Osteoblast (primary cell): ENCODE results near the gene STYXL2. TPM values are rescaled to one million over a fixed set of nuclear protein-coding genes. Genes with fewer than 3 reads are reported as not detected.

ENCODE experiments used
- DNase-seq: peaks from one replicate; pipeline ENCODE4 v3.0.0; 2011; ENCODE audit warnings: low spot score, mixed read lengths; ENCODE audit not compliant: insufficient read length; ENCODE audit errors: missing footprints
- H2AFZ ChIP-seq: 2 replicates; pipeline ENCODE4 v1.6.0; 2011; ENCODE audit warnings: mild to moderate bottlenecking, low read length
- H3K27ac ChIP-seq: 2 replicates; pipeline ENCODE4 v1.5.1; 2011; ENCODE audit warnings: mild to moderate bottlenecking, low read depth, low read length, moderate library complexity
- H3K27me3 ChIP-seq: 2 replicates; pipeline ENCODE4 v1.6.0; 2012; ENCODE audit warnings: mild to moderate bottlenecking, control low read depth, inconsistent platforms, low read length, moderate library complexity; ENCODE audit not compliant: insufficient read depth
- H3K36me3 ChIP-seq: 2 replicates; pipeline ENCODE4 v1.5.1; 2011; ENCODE audit warnings: mild to moderate bottlenecking, low read length, control low read depth, moderate library complexity; ENCODE audit not compliant: insufficient read depth
- H3K4me1 ChIP-seq: 2 replicates; pipeline ENCODE4 v1.5.1; 2011; ENCODE audit warnings: mild to moderate bottlenecking, low read length, control low read depth, moderate library complexity; ENCODE audit not compliant: insufficient read depth
- H3K4me2 ChIP-seq: 2 replicates; pipeline ENCODE4 v1.6.0; 2011; ENCODE audit warnings: mild to moderate bottlenecking, low read length; ENCODE audit not compliant: insufficient read depth
- H3K4me3 ChIP-seq: fragments of 200-600 bp; sonication (generic); 3 replicates; pipeline ENCODE4 v1.5.1; 2012; ENCODE audit warnings: mild to moderate bottlenecking, low read length, inconsistent platforms; ENCODE audit not compliant: insufficient read depth
- H3K79me2 ChIP-seq: 2 replicates; pipeline ENCODE4 v1.6.0; 2012; ENCODE audit warnings: mild to moderate bottlenecking, low read length, control low read depth, inconsistent platforms; ENCODE audit not compliant: insufficient read depth
- H3K9me3 ChIP-seq: 2 replicates; pipeline ENCODE4 v1.5.1; 2011; ENCODE audit warnings: low read depth, low read length, control low read depth
- H4K20me1 ChIP-seq: 2 replicates; pipeline ENCODE4 v1.6.0; 2012; ENCODE audit warnings: mild to moderate bottlenecking, low read length, control low read depth; ENCODE audit not compliant: insufficient read depth
- total RNA-seq: library from RNA; depleted of rRNA; stranded (reverse); fragments of >200 nt; gene quantifications from 2 replicates; pipeline ENCODE4 v1.2.3, GENCODE V29; 2012
- TF ChIP-seq, protein P1 (sequence below): IDR thresholded peaks from 2 replicates; pipeline ENCODE4 v1.5.1; 2011; ENCODE audit warnings: mild to moderate bottlenecking, low read depth, low read length, moderate library complexity; ENCODE audit errors: extremely low read depth

The STYXL2 gene
- total RNA-seq, 1 donor = not detected

DNA sequence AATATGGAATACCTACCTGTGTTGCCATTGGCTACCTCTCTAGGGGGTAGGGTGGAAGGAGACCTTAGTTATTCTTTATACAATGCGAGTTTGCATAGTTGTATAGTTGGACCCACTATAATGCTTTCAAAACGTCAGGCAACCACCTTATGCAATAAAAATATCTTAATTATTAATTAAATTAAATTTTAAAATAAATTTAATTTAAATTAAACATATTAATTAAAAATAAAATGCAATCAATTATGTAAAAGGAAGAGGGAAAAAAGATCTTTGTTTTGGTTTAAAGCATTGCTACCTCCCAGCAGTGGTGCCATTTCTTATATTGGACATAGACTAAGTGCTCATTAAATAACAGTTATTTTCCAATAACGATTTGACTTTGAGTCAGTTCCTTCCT is 26.0 kb upstream of the STYXL2 start:
- H3K4me2 ChIP-seq = no peak overlapping the region
- no peak overlapping the region for H2AFZ ChIP-seq
- H3K9me3 ChIP-seq = no peaks in the 10 kb centered on the region
- H4K20me1 ChIP-seq = no peaks in the 10 kb centered on the region
- DNase-seq = no peak
- TF ChIP-seq, protein P1, sequence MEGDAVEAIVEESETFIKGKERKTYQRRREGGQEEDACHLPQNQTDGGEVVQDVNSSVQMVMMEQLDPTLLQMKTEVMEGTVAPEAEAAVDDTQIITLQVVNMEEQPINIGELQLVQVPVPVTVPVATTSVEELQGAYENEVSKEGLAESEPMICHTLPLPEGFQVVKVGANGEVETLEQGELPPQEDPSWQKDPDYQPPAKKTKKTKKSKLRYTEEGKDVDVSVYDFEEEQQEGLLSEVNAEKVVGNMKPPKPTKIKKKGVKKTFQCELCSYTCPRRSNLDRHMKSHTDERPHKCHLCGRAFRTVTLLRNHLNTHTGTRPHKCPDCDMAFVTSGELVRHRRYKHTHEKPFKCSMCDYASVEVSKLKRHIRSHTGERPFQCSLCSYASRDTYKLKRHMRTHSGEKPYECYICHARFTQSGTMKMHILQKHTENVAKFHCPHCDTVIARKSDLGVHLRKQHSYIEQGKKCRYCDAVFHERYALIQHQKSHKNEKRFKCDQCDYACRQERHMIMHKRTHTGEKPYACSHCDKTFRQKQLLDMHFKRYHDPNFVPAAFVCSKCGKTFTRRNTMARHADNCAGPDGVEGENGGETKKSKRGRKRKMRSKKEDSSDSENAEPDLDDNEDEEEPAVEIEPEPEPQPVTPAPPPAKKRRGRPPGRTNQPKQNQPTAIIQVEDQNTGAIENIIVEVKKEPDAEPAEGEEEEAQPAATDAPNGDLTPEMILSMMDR = no peak
- peaks cover 8% of the 10 kb centered on the region for H3K27me3 ChIP-seq
- H3K4me1 ChIP-seq = no peaks in the 10 kb centered on the region
- H3K36me3 ChIP-seq = no peaks in the 10 kb centered on the region
- no peak overlapping the region for H3K27ac ChIP-seq
- H3K79me2 ChIP-seq = no peaks in the 10 kb centered on the region
- no peak overlapping the region for H3K4me3 ChIP-seq

DNA sequence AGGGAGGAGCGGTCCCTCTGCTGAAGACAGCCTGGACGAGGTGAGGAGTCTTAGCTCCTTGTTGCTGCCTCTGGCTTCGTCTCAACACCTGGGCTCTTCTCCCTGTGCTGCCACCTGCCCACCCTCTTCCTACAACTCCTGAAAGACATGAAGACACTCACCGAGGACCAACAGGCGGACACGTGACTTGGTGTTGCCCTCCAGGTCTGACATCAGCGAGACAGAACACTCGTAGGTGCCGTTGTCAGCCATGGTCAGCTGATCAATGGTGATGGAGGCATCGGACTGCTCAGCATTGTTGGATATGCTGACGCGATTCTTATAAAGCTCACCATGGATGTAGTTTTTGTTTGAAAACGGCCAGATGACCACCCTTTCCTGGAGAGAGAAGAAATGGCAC is 25.1 kb upstream of the STYXL2 start:
- H3K27me3 ChIP-seq = peaks cover 8% of the 10 kb centered on the region
- DNase-seq = no peak
- no peaks in the 10 kb centered on the region for H3K9me3 ChIP-seq
- no peaks in the 10 kb centered on the region for H3K36me3 ChIP-seq
- H2AFZ ChIP-seq = no peak overlapping the region
- H3K4me1 ChIP-seq = no peaks in the 10 kb centered on the region
- no peak overlapping the region for H3K27ac ChIP-seq
- TF ChIP-seq, protein P1 = no peak
- no peaks in the 10 kb centered on the region for H3K79me2 ChIP-seq
- no peaks in the 10 kb centered on the region for H4K20me1 ChIP-seq
- H3K4me2 ChIP-seq = no peak overlapping the region
- no peak overlapping the region for H3K4me3 ChIP-seq

DNA sequence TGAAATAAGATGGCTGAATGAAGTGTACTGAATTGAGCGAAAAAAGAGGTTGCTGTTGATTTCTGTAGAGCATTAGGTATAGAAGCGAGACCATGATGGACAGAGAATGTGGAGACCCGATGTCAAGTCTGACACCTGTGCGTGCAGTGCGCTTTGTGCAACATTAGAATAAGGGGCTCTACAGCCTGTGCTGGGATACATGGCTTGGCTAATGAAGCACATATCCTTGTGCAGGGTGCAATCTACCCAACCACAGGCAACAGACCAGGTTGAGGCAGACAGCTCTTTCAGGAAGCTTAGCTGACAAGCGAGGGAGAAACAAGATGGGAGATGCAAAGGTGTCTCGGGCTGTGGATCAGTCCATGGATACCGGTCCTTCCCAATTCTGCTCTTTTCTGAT is 22.6 kb upstream of the STYXL2 start:
- no peaks in the 10 kb centered on the region for H3K36me3 ChIP-seq
- H3K27me3 ChIP-seq = peaks cover 4% of the 10 kb centered on the region
- H3K9me3 ChIP-seq = no peaks in the 10 kb centered on the region
- H2AFZ ChIP-seq = no peak overlapping the region
- H3K4me2 ChIP-seq = no peak overlapping the region
- H3K4me3 ChIP-seq = no peak overlapping the region
- TF ChIP-seq, protein P1 = no peak
- H3K27ac ChIP-seq = no peak overlapping the region
- no peaks in the 10 kb centered on the region for H3K79me2 ChIP-seq
- DNase-seq = no peak
- H4K20me1 ChIP-seq = no peaks in the 10 kb centered on the region
- no peaks in the 10 kb centered on the region for H3K4me1 ChIP-seq

DNA sequence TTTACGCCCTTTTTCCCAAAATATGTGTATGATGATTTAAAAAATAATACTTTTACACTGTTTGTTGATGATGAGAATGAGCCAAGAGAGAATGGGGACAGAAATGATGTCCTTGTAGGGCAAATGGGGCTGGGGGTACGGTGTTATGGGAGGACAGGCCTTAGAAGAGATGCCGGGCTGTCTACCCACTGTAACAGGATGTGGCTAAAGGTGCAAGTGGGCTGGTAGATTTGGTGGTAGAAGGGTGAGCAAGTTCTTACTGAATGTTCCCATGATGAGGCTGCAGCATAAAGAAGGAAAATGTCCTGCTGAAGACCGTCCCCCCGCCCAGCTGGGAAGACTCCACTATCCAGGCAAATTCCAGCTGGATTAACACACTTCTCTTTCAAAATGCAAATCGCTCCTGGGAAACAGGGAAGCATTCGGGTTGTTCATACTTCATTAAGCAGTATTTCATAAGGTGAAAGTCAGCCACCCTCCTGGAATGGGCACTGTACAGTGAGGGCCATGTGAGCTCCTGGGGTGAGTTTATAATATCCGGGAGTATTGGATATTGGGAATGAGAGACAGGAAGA is 17.7 kb upstream of the STYXL2 start:
- no peak overlapping the region for H3K4me2 ChIP-seq
- TF ChIP-seq, protein P1 = no peak
- H3K27me3 ChIP-seq = no peaks in the 10 kb centered on the region
- no peak overlapping the region for H3K4me3 ChIP-seq
- H3K36me3 ChIP-seq = no peaks in the 10 kb centered on the region
- H3K9me3 ChIP-seq = no peaks in the 10 kb centered on the region
- no peak for DNase-seq
- H2AFZ ChIP-seq = no peak overlapping the region
- no peaks in the 10 kb centered on the region for H3K79me2 ChIP-seq
- no peaks in the 10 kb centered on the region for H4K20me1 ChIP-seq
- H3K4me1 ChIP-seq = no peaks in the 10 kb centered on the region
- no peak overlapping the region for H3K27ac ChIP-seq
